HUDEP-2 (cell line): Measurements from ENCODE around the gene PRIMA1.
"Not testable (repeated sequence)": the region's sequence is repeated elsewhere in the genome, so short reads cannot be mapped to it uniquely, and the experiment has no call there.

Source experiments
- DNase-seq, 76 experiments: peaks; one replicate each; lab custom pipeline; 2025; ENCODE audit not compliant: unreplicated experiment in 76 of 76; lab: John Stamatoyannopoulos, UW

The PRIMA1 gene, protein sequence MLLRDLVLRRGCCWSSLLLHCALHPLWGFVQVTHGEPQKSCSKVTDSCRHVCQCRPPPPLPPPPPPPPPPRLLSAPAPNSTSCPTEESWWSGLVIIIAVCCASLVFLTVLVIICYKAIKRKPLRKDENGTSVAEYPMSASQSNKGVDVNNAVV

GRCh38 chr14:93788293-93788542 lies at the start of gene PRIMA1:
PRIMA1 (minus strand) TSS chr14:93788485; CDS start chr14:93787718, 767 bp downstream.
- no peak for DNase-seq

DNA sequence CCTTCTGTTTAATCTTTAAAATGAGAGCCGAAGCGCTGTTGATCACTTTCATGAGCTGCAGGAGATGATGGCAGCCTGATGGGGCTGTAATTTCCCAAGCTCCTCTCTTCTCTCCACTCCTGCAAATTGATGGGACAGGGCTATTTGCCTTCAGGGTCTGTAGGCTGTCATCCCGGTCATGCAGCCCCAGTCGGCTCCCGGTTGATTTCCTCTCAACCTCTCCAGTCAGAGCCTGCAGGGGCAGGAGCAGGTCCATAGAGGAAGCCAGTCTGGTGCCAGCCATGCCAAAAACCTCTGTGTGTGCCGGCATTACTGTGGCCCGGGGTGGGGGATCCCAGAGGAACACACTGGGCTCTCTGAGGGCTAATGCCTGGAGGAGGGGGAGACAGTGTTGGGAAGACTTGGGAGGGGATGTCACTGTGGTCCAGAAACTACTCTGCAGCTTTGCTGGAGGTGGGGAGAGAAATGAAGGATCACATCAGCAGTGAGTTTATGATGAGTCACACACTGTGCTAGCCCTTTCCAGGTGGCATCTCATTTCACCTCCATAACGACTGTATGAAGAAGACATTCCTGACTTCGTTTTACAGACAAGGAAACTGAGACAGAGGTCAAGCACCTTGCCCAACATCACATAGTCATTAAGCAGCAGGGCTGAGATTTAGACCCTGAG lies 46.5 kb upstream of the PRIMA1 start:
- no peak for DNase-seq

DNA sequence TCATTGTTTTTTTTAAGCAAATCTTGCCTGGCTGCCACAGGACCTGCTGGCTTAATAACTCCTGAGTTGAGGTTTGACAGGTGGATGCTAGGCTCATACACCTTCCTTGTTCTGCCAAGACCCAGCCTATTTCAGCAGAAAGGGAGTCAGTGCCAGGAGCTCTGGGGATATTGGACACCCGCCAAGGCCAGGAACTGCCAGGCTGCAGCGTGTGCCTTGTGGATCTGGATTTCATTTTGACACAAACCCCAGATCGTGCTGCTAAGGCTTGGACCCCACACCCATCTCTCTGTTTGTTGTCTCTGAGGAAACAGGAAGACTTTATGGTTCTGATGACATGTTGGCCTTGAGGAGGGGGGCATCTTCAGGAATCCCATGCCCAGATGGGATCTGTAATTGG lies 44.4 kb upstream of the PRIMA1 start:
- DNase-seq, result no peak

DNA sequence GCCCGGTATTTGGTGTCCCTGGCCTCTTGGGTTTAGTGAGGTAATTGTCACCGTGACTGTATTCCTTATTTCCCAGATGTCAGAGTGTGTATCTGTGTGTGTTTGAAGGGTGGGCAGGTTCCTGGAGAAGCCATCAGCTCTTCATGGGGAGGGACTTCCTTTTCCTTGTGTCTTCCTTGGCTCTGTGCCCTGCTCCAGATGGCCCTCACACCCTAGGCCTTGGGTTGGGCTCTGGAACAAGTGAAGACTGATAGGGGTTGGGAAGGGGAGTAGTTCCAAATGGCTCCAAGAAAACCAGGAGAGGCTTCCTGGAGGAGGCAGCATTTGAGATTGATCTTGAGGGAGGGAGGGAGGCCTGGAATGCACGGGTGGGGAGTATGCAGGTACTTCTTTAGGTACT lies 43.8 kb upstream of the PRIMA1 start:
- DNase-seq, result no peak

- no peak for DNase-seq
These were observed 42.6 kb upstream of the PRIMA1 start for GRCh38 chr14:93830753-93831461.

GRCh38 chr14:93829839-93830481 lies 41.7 kb upstream of the PRIMA1 start:
- DNase-seq, result no peak

DNA sequence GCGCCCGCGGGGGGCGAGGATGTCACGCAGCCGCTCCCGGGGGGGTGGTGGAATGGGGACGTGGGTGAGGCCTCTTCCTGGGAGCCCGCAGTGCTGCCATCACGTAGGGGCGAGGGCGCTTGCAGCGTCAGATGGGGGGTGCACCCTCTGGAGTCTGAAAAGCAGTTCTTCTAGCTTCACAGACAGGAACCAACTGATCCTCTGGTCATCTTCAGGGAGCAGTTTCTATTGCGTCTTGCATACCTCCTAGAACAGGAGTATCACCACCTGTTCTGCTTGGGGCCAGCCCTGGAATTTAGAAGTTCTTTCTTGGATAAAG lies 36.9 kb upstream of the PRIMA1 start:
- DNase-seq, result no peak

DNA sequence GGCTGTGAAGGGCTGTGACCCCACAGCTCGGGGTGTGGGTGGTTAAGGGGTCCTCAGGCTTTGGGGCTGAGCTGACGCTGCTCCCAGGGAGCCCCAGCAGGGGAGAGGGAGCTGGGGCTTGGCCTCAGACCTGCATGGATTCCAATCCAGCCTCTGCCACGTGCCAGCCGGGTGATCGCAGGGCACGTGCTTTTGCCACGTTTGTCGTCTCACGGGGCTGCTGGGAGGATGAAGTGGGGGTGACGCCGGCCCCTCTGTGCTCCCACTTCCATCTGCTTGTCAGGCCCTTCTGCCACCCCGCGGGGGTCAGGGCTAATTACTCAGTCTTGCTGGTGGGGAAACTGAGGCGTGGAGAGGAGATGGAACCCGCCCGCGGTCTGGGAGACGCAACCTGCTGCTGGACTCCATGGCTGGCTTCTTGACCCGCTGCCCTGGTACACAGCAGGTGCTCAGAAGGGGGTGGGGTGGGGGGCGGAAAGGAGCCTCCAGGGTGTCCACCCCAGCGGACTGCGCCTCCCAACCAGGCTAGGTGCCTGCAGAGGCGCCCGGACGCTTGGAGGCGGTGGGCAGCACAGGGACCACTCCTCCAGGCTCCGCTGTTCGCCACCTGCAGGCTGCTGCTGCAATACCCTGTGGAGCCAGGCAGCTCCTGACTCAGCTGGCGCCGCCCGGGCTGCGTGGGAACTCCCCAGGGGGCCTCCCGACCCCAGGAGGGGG lies 36.4 kb upstream of the PRIMA1 start:
- no peak for DNase-seq

- no peak for DNase-seq
These were observed 35.8 kb upstream of the PRIMA1 start for GRCh38 chr14:93824076-93824475.

- no peak for DNase-seq
These were observed 32.8 kb upstream of the PRIMA1 start for GRCh38 chr14:93821051-93821450.

GRCh38 chr14:93818857-93819256 lies 30.6 kb upstream of the PRIMA1 start:
- no peak for DNase-seq

- no peak for DNase-seq
These were observed 23.4 kb upstream of the PRIMA1 start for GRCh38 chr14:93811676-93812075.

- DNase-seq, result no peak
These were observed 22.7 kb upstream of the PRIMA1 start for GRCh38 chr14:93811020-93811419.

DNA sequence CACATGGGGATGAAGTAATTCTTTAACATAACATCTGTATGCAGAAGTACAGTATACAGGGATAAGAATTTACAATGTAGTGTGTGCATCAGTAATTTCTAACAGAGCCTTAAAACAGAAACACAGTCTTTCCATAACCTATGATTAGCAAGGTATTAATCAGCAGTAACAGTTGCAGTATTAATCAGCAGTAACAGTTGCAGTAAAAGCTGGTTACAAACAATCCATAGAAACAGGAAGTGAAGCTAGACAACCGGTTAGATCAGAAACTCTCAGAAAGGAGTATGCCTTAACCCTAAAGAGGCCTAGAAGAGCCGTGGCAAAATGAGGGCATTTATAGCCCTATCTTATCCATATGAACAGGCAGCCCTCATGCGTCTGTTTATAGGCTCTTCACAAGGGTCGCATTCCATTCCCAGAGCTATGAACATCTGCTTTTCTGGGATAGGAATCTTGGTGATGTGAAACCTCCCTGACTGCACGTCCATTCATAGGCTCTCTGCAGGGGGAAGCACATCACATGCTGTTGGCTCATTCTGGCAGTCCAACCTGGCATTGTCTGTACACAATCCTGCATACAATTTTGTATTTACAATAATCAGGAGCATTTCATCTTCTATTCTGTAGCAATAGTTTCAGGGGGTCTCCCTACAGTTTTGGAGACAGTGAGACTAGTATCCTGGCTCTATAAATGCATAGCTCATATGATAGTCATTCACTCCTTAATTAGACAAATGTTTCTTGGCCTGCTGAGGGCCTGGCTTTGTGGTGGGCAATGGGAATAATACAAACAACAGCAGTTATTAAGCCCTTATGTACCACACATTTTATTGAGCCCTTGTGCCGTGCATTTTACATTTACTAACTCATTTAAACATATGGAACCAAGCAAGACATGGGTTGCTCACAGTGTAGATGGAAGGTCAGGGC lies 21.5 kb upstream of the PRIMA1 start:
- not testable (repeated sequence) for DNase-seq

DNA sequence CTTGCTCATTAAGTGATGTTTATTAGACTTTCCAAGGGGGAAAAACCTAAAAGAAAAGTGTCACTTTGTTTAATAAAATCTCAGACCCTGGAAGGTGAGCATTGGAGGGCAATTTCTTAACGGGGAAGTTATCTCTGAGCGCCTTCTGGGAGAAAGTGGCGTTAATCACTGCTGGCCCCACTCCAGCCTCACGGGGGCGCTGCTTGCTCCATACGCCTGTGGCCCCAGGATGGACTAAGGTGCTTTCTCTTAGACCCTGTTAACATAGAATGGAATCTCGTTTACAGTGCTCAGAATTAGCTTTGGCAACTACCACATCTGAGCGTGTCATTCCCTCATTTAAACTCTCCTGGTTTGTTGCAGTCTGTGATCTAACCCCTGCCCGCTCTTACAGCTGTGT lies 16.4 kb upstream of the PRIMA1 start:
- DNase-seq, result peak in 2 of 76 experiments; percentile 0

GRCh38 chr14:93803408-93804318 lies 15.4 kb upstream of the PRIMA1 start:
- DNase-seq, result no peak

DNA sequence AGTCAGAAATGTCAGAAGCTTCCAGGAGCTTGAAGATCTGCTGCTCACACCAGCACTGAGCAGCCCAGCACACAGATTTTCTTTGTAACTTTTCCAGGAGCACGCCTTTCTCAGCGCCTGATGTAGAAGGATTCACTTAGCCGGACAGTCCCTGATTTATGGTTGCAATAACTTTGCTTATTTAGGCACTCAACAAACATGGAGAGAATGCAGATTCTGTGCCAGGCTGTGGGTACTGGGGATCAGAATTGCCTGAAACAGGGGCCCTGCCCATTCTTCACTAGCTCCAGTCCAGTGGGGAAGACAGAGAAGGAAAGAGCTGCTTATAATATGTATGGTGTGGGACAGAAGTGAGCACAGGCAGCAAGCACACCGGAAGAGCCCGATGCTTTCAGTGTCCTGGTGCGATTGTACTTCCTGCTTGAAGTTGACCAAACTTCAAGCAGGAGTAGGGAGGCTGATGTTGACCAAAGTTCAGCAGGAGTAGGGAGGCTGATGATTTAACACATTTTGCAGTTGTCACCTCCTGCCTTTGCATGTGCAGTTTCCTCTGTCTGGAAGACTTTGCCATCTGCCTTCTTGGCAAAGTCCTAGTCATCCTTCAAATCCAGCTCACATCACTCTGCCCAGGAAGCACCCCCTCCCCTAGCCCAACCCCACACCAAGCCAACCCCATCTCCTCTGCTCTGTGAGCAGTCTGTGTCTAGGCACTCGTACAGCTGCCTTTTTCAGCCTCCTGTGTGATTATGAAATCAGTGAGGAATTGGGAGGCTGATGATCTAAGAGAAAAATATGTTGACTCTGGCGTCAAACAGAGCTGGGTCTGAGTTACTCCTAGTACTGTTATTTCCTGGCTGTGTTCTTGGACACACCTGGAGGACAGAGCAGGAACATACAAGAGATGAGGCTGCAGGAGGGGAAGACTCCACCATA lies 12.0 kb upstream of the PRIMA1 start:
- no peak for DNase-seq

GRCh38 chr14:93799617-93799988 lies 11.3 kb upstream of the PRIMA1 start:
- no peak for DNase-seq
